ENCODE measurements around the gene S100A10. TPM values are rescaled to one million over a fixed set of nuclear protein-coding genes. Genes with fewer than 3 reads are reported as not detected.

The S100A10 gene
- total RNA-seq, 2 experiments from 2014 or later = 189 to 204 TPM

DNA sequence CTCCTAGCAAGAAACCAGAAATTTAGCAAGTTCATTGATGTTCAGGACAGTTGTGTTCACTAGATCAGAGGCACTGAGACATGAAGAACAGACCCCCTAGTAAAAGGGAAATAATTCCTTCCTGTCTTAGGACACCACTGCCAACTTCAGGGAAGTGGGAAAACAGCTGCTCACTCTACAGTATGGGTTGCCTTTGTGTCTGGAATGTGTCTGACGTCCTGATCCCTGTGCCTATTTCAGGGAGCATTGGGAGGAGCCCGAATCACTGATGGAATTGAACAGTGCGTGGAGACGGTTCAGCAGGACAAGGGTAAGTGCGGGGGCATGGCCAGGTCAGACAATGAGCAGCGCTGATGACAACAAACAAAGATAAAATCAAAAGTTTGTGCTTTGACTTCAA lies 22.1 kb upstream of the S100A10 start:
- Histone ChIP-seq H3K4me3 (ENCODE audit: low read length) (no peak overlapping the region), H3K4me1 (ENCODE audit: insufficient read depth, low read length) (peaks cover 5% of the 10 kb centered on the region), H3K36me3 (ENCODE audit: insufficient read depth, low read length) (no peaks in the 10 kb centered on the region), H3K27ac (ENCODE audit: low read depth in 1 of 2, low read length in 2 of 2) (no peak overlapping the region), H3K9me3 (ENCODE audit: control insufficient read depth in 1 of 2, insufficient read depth in 1 of 2, low read length in 2 of 2) (no peaks in the 10 kb centered on the region), H3K27me3 (ENCODE audit: control insufficient read depth in 1 of 2, insufficient read depth in 2 of 2, low read length in 2 of 2) (peaks cover 0 to 3% of the 10 kb centered on the region in 2 experiments)
- no peaks in the 10 kb centered on the region for H3K9me3 Mint-ChIP-seq
- no peaks in the 10 kb centered on the region for H3K36me3 Mint-ChIP-seq (ENCODE audit: low read depth)
- CTCF ChIA-PET = interaction anchor here (1.0 kb wide), 2 partner anchors 19 to 443 kb away, joined by 4 read pairs; no protein-coding TSS in a partner anchor
- no peak for DNase-seq
- H3K27me3 Mint-ChIP-seq = peaks cover 17% of the 10 kb centered on the region
- H3K4me3 Mint-ChIP-seq = no peak overlapping the region
- no peak for TF ChIP-seq CTCF (IDR thresholded peaks at IDR 0.05)
- no peak overlapping the region for H3K27ac Mint-ChIP-seq
- POLR2A ChIA-PET = no interaction called here
- H3K4me1 Mint-ChIP-seq (ENCODE audit: low read depth) = no peaks in the 10 kb centered on the region
- intact Hi-C loops (cut with DNase I, micrococcal nuclease) = no loop called here
- ATAC-seq (ENCODE audit: poor library complexity) = no peak

GRCh38 chr1:152014943-152015342 lies 21.3 kb upstream of the S100A10 start:
- H3K9me3 Mint-ChIP-seq = no peaks in the 10 kb centered on the region
- ChIA-PET CTCF (interaction anchor here (1.0 kb wide), 2 partner anchors 19 to 444 kb away, joined by 4 read pairs; no protein-coding TSS in a partner anchor), POLR2A (no interaction called here)
- intact Hi-C loops (cut with DNase I, micrococcal nuclease) = no loop called here
- TF ChIP-seq CTCF (IDR thresholded peaks at IDR 0.05) = no peak
- no peaks in the 10 kb centered on the region for H3K36me3 Mint-ChIP-seq (ENCODE audit: low read depth)
- H3K27me3 Mint-ChIP-seq = peaks cover 18% of the 10 kb centered on the region
- no peak overlapping the region for H3K27ac ChIP-seq (ENCODE audit: low read depth in 1 of 2, low read length in 2 of 2)
- no peaks in the 10 kb centered on the region for H3K27me3 ChIP-seq (ENCODE audit: control insufficient read depth in 1 of 2, insufficient read depth in 2 of 2, low read length in 2 of 2)
- no peak overlapping the region for H3K4me3 Mint-ChIP-seq
- no peak overlapping the region for H3K4me3 ChIP-seq (ENCODE audit: low read length)
- no peaks in the 10 kb centered on the region for H3K4me1 Mint-ChIP-seq (ENCODE audit: low read depth)
- no peaks in the 10 kb centered on the region for H3K36me3 ChIP-seq (ENCODE audit: insufficient read depth, low read length)
- no peak for DNase-seq
- H3K4me1 ChIP-seq (ENCODE audit: insufficient read depth, low read length) = peaks cover 5% of the 10 kb centered on the region
- H3K27ac Mint-ChIP-seq = no peak overlapping the region
- no peak for ATAC-seq (ENCODE audit: poor library complexity)
- H3K9me3 ChIP-seq (ENCODE audit: control insufficient read depth in 1 of 2, insufficient read depth in 1 of 2, low read length in 2 of 2) = no peaks in the 10 kb centered on the region

DNA sequence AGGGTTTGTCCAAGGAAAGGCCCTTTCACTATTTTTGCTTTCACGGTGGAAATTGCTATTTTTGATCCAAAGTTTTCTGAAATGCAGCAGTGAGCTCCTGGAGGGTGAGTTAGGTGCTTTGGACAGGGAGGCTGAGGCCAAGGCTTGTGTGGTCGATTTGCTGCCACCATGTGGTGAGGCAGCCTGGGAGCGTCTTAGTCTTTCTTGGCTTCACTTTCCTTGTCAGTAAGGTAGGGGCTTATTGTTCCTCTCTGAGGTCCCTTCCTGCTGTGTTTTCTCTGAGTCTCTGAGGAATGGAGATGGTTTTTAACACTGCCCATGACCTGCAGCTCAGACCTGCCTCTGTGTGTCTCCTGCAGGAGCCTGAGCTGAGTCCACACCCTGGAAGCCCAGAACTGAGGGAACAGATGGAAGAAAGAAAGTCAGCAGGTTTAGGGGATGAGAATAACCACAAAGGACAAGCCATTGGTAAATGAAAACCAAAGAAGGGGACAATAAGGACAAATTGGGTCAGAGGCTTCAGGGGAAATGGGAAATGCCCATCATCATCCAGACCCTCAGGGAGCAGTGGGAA lies 20.1 kb upstream of the S100A10 start:
- TF ChIP-seq CTCF (IDR thresholded peaks at IDR 0.05) = peak; percentile 57
- H3K27me3 ChIP-seq (ENCODE audit: control insufficient read depth in 1 of 2, insufficient read depth in 2 of 2, low read length in 2 of 2) = peaks cover 0 to 5% of the 10 kb centered on the region in 2 experiments
- DNase-seq = peak in 8 of 14 experiments; percentile 21 to 71 (median 40)
- H3K9me3 Mint-ChIP-seq = no peaks in the 10 kb centered on the region
- no peaks in the 10 kb centered on the region for H3K9me3 ChIP-seq (ENCODE audit: control insufficient read depth in 1 of 2, insufficient read depth in 1 of 2, low read length in 2 of 2)
- no peak for ATAC-seq (ENCODE audit: poor library complexity)
- CTCF ChIA-PET = interaction anchor here (1.2 to 2.3 kb wide), 4 partner anchors 12 to 46 kb away, joined by 3 to 8 read pairs (median 4); no protein-coding TSS in a partner anchor
- intact Hi-C loops (cut with DNase I, micrococcal nuclease) = no loop called here
- peaks cover 5% of the 10 kb centered on the region for H3K4me1 ChIP-seq (ENCODE audit: insufficient read depth, low read length)
- no peaks in the 10 kb centered on the region for H3K36me3 ChIP-seq (ENCODE audit: insufficient read depth, low read length)
- no peak overlapping the region for H3K27ac ChIP-seq (ENCODE audit: low read depth in 1 of 2, low read length in 2 of 2)
- H3K4me3 ChIP-seq (ENCODE audit: low read length) = no peak overlapping the region
- H3K36me3 Mint-ChIP-seq (ENCODE audit: low read depth) = no peaks in the 10 kb centered on the region
- H3K4me3 Mint-ChIP-seq = no peak overlapping the region
- H3K4me1 Mint-ChIP-seq (ENCODE audit: low read depth) = no peaks in the 10 kb centered on the region
- POLR2A ChIA-PET = no interaction called here
- H3K27me3 Mint-ChIP-seq = peaks cover 25% of the 10 kb centered on the region
- no peak overlapping the region for H3K27ac Mint-ChIP-seq

Measured in CD4-positive, alpha-beta T cell (primary cell).